ENCODE measurements around the gene TRPC4AP. TPM values are rescaled to one million over a fixed set of nuclear protein-coding genes. Genes with fewer than 3 reads are reported as not detected.

Gene TRPC4AP
- total RNA-seq, 1 experiment from 2014 or later: 25.7 TPM

GRCh38 chr20:35017099-35017835 is 75.3 kb downstream of the TRPC4AP start:
- DNase-seq (ENCODE audit: low read depth): no peak

- DNase-seq (ENCODE audit: low read depth): no peak
Observed at GRCh38 chr20:35015863-35016193, 76.8 kb downstream of the TRPC4AP start.

- no peak for DNase-seq (ENCODE audit: low read depth)
Observed at GRCh38 chr20:35014537-35014936, 78.1 kb downstream of the TRPC4AP start.

- no peak for DNase-seq (ENCODE audit: low read depth)
Observed at GRCh38 chr20:35013421-35014411, 78.9 kb downstream of the TRPC4AP start.

- DNase-seq (ENCODE audit: low read depth): no peak
Observed at GRCh38 chr20:35012227-35013069, 80.2 kb downstream of the TRPC4AP start.

GRCh38 chr20:35011589-35012226 is 80.9 kb downstream of the TRPC4AP start:
- no peak for DNase-seq (ENCODE audit: low read depth)

GRCh38 chr20:35010405-35011192 is 82.0 kb downstream of the TRPC4AP start:
- DNase-seq (ENCODE audit: low read depth): no peak

GRCh38 chr20:35009665-35010328 is 82.8 kb downstream of the TRPC4AP start:
- no peak for DNase-seq (ENCODE audit: low read depth)

GRCh38 chr20:35008411-35009342 is 83.9 kb downstream of the TRPC4AP start:
- no peak for DNase-seq (ENCODE audit: low read depth)

GRCh38 chr20:35007891-35008290 is 84.7 kb downstream of the TRPC4AP start:
- no peak for DNase-seq (ENCODE audit: low read depth)

GRCh38 chr20:35007413-35007812 is 85.2 kb downstream of the TRPC4AP start:
- no peak for DNase-seq (ENCODE audit: low read depth)

- no peak for DNase-seq (ENCODE audit: low read depth)
Observed at GRCh38 chr20:35006531-35006971, 86.1 kb downstream of the TRPC4AP start.

- no peak for DNase-seq (ENCODE audit: low read depth)
Observed at GRCh38 chr20:35006009-35006408, 86.6 kb downstream of the TRPC4AP start.

- no peak for DNase-seq (ENCODE audit: low read depth)
Observed at GRCh38 chr20:35005463-35005961, 87.1 kb downstream of the TRPC4AP start.

GRCh38 chr20:35004749-35005462 is 87.7 kb downstream of the TRPC4AP start:
- DNase-seq (ENCODE audit: low read depth): no peak

GRCh38 chr20:35004051-35004725 is 88.4 kb downstream of the TRPC4AP start:
- DNase-seq (ENCODE audit: low read depth): no peak

All from Daoy (cell line).